ENCODE measurements around the gene SNTB2.

The SNTB2 gene

DNA sequence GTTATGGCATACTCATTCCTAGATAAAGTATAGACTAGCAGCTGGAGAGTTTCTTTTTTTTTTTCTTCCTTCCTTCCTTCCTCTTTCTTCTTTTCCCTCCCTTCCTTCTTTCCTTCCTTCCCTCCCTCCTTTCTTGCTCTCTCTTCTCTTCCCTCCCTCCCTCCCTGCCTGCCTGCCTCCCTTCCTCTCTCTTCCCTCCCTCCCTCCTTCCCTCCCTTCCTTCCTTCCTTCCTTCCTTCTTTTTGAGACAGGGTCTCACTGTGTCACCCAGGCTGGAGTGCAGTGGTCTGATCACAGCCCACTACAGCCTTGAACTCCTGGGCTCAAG is 7.0 kb upstream of the SNTB2 start:
- DNase-seq (ENCODE audit: low read depth): no peak

GRCh38 chr16:69182730-69183416 is 4.1 kb upstream of the SNTB2 start:
- no peak for DNase-seq (ENCODE audit: low read depth)

GRCh38 chr16:69187446-69188235 is 677 bp downstream of the SNTB2 start:
- peak; percentile 19 for DNase-seq (ENCODE audit: low read depth)

- no peak for DNase-seq (ENCODE audit: low read depth)
Measured at GRCh38 chr16:69188236-69188549, 1.2 kb downstream of the SNTB2 start.

GRCh38 chr16:69188716-69189115 is 1.8 kb downstream of the SNTB2 start:
- no peak for DNase-seq (ENCODE audit: low read depth)

DNA sequence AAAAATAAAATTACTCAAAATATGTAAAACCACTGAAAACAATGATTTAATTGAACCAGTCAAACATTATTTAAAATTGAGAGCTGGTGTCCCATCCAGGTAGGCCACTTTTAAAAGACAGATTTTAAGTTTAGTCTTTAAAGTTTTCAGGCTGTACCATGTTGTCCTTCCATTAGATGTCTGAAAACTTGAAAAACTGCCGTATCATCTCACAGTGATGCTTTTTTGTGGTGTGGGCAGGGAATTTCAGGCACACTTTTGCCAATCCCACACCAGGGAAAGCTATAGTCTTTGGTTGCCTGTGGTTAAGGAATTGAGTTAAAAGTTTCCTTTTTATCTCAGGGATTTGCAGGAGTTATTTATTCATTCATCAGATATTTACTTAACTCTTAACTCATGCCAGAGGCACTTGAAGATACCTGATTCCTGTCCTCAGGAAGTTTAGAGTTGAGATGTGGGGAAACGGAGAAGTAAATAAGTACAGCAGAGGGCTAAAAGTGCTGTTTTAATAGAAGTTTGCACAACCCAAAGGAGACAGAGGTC is 3.2 kb downstream of the SNTB2 start:
- no peak for DNase-seq (ENCODE audit: low read depth)

- DNase-seq (ENCODE audit: low read depth): no peak
Measured at GRCh38 chr16:69190598-69190997, 3.6 kb downstream of the SNTB2 start.

DNA sequence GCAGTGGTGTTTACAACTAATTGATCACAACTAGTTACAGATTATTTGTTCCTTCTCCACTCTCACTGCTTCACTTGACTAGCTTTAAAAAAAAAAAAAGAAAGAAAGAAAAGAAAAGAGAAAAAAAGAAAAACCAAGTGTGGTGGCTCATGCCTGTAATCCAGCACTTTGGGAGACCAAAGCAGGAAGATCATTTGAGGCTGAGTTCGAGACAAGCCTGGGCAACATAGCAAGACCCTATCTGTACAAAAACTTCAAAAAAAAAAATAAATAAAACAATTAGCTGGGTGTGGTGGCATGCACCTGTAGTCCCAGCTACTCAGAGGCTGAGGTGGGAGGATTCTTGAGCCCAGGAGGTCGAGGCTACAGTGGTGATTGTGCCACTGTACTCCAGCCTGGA is 4.2 kb downstream of the SNTB2 start:
- no peak for DNase-seq (ENCODE audit: low read depth)

GRCh38 chr16:69193855-69194254 is 6.9 kb downstream of the SNTB2 start:
- no peak for DNase-seq (ENCODE audit: low read depth)

DNA sequence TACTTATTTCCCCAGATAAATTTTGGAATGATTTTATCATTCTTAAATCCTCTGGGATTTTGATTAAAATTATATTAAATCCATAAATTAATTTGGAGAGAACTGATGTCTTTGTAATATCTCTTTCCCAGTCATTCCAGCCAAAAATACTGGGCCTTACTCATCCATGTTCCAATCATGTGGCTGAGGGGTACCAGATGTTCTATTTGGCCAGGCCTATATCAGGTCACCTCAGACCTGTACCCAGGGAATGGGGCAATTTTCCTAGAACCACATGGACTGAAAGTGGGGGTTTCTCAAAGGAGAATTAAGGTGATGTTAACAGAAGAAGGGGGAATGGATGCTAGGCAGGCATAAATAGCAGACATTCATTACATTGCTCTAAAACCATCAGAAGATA is 7.5 kb downstream of the SNTB2 start:
- DNase-seq (ENCODE audit: low read depth): no peak

- no peak for DNase-seq (ENCODE audit: low read depth)
Measured at GRCh38 chr16:69195369-69196029, 8.5 kb downstream of the SNTB2 start.

GRCh38 chr16:69197573-69197972 is 10.6 kb downstream of the SNTB2 start:
- DNase-seq (ENCODE audit: low read depth): no peak

DNA sequence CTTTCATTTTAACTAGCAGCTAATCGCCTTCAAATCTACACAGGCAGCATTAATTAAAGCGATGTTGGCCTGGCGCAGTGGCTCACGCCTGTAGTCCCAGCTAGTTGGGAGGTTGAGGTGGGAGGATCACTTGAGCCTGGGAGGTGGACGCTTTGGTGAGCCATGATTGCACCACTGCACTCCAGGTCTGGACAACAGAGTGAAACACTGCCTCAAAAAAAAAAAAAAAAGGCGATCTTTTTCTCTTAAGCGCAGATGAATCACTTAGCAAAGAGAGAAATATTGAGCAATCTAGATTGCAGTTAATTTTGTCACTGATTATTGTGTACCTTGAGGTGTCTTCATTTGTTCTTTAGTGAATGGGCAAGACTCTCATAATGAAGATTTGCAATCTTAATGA is 12.4 kb downstream of the SNTB2 start:
- DNase-seq (ENCODE audit: low read depth): no peak

- DNase-seq (ENCODE audit: low read depth): no peak
Measured at GRCh38 chr16:69201291-69201690, 14.3 kb downstream of the SNTB2 start.

GRCh38 chr16:69201787-69202186 is 14.8 kb downstream of the SNTB2 start:
- DNase-seq (ENCODE audit: low read depth): no peak

DNA sequence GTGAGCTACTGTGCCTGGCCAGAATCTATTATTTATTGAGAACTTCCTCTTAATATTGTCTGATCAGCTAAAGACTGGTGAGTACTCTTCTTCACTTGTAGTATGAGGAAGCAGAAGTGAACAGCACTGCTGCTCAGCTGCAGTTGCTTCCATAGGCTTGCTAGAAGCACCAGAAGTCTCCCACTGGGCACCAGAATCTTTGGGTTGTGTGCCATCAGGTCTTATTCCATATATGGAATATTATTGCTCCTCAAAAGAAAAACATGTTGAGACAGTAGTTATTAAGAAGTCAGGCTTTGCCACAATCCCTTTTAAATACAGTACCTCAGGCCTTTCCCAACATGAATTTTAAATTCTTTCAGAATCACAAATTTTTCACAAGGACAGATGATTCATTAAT is 17.2 kb downstream of the SNTB2 start:
- DNase-seq (ENCODE audit: low read depth): no peak

- no peak for DNase-seq (ENCODE audit: low read depth)
Measured at GRCh38 chr16:69209735-69210134, 22.8 kb downstream of the SNTB2 start.

GRCh38 chr16:69217433-69217832 is 30.5 kb downstream of the SNTB2 start:
- no peak for DNase-seq (ENCODE audit: low read depth)

- no peak for DNase-seq (ENCODE audit: low read depth)
Measured at GRCh38 chr16:69219279-69219678, 32.3 kb downstream of the SNTB2 start.

GRCh38 chr16:69223882-69224281 is 36.9 kb downstream of the SNTB2 start:
- no peak for DNase-seq (ENCODE audit: low read depth)

DNA sequence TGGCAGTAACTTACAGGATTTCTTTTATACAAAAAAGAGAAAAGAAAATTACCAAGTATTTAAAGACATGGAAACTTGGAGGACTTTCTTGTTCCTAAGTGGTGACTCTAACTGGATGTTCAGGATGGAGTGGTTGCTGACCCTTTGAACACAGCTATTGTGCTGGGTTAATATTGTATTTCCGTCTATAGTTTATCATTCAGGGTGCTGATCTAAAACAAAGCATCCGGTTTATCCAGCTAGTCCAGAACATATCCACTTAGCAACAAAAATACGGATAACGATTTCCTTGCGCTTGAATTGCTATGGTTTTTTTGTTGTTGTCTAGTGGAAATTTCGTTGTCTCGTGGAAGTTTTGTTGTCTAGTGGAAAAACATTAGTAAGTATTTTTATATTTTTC is 38.2 kb downstream of the SNTB2 start:
- DNase-seq (ENCODE audit: low read depth): no peak

GRCh38 chr16:69233124-69233523 is 46.2 kb downstream of the SNTB2 start:
- DNase-seq (ENCODE audit: low read depth): no peak

DNA sequence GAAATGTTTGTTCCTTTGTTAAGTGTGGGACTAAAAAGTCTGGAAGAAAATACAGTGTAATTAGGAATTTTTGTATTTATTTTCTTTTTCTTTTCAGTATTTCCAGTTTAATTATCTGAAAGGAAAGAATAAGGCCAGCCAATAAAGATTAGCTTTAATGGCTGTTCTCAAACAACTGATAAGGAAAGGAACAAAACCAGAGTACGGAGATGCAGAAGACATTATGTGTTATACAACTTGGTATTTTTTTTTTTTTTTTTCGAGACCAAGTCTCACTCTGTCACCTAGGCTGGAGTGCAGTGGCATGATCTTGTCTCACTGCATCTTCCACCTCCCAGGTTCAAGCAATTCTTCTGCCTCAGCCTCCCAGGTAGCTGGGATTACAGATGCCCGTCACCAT is 47.5 kb downstream of the SNTB2 start:
- DNase-seq (ENCODE audit: low read depth): no peak

Data from stimulated activated CD8-positive, alpha-beta memory T cell treated with anti-CD3 and anti-CD28 coated beads, Interleukin-4, amount 100 ng/mL, for 24 hours (primary cell).